Keratinocyte (primary cell): ENCODE data around the gene COMMD2. TPM values are rescaled to one million over a fixed set of nuclear protein-coding genes. Genes with fewer than 3 reads are reported as not detected.

Experiments
- DNase-seq: peaks from one replicate; pipeline ENCODE4 v3.0.0-alpha.2; 2011; ENCODE audit warnings: low read depth, missing footprints, low spot score
- FAIRE-seq: peaks from 2 replicates; lab custom pipeline; 2011; peaks lifted over from hg19 to GRCh38; lab: Jason Lieb, UNC
- H2AFZ ChIP-seq: 2 replicates; pipeline ENCODE4 v1.6.0; 2012; ENCODE audit warnings: low read length, control low read depth, inconsistent platforms; ENCODE audit not compliant: control insufficient read depth
- H3K27ac ChIP-seq: 2 replicates; pipeline ENCODE4 v1.5.1; 2011; ENCODE audit warnings: low read length; ENCODE audit not compliant: control insufficient read depth, insufficient read depth
- H3K27me3 ChIP-seq: 3 replicates; pipeline ENCODE4 v1.6.0; 2011; ENCODE audit warnings: low read length; ENCODE audit not compliant: control insufficient read depth, insufficient read depth; ENCODE audit errors: extremely low read depth
- H3K36me3 ChIP-seq, 2 experiments: 2 replicates in 1 of 2; 3 replicates in 1 of 2; pipeline ENCODE4 v1.5.1; 2011; ENCODE audit warnings: low read length in 2 of 2, mild to moderate bottlenecking in 1 of 2; ENCODE audit not compliant: control insufficient read depth in 2 of 2, insufficient read depth in 2 of 2; ENCODE audit errors: extremely low read depth in 1 of 2
- H3K4me1 ChIP-seq: 3 replicates; pipeline ENCODE4 v1.5.1; 2011; ENCODE audit warnings: low read length; ENCODE audit not compliant: control insufficient read depth, insufficient read depth; ENCODE audit errors: extremely low read depth
- H3K4me2 ChIP-seq: 3 replicates; pipeline ENCODE4 v1.6.0; 2011; ENCODE audit warnings: low read depth, low read length; ENCODE audit not compliant: control insufficient read depth, insufficient read depth; ENCODE audit errors: extremely low read depth
- H3K4me3 ChIP-seq, 3 experiments: fragments of 200-600 bp in 1 of 3; sonication (generic) in 1 of 3; 2 replicates in 2 of 3; 3 replicates in 1 of 3; pipeline ENCODE4 v1.5.1; 2011 to 2016; ENCODE audit warnings: low read length in 3 of 3, mild to moderate bottlenecking in 3 of 3, control low read depth in 2 of 3, inconsistent platforms in 1 of 3, low read depth in 1 of 3, mixed read lengths in 1 of 3, mixed run types in 1 of 3, moderate library complexity in 1 of 3; ENCODE audit not compliant: control insufficient read depth in 2 of 3, insufficient read depth in 2 of 3; ENCODE audit errors: extremely low read depth in 1 of 3
- H3K79me2 ChIP-seq: 2 replicates; pipeline ENCODE4 v1.6.0; 2012; ENCODE audit warnings: low read length; ENCODE audit not compliant: control insufficient read depth, insufficient read depth
- H3K9ac ChIP-seq: 3 replicates; pipeline ENCODE4 v1.6.0; 2011; ENCODE audit warnings: low read length; ENCODE audit not compliant: control insufficient read depth, insufficient read depth; ENCODE audit errors: extremely low read depth
- H3K9me1 ChIP-seq: 3 replicates; pipeline ENCODE4 v1.6.0; 2011; ENCODE audit warnings: low read length; ENCODE audit not compliant: control insufficient read depth, insufficient read depth; ENCODE audit errors: extremely low read depth
- H3K9me3 ChIP-seq: 2 replicates; pipeline ENCODE4 v1.5.1; 2012; ENCODE audit warnings: low read depth, low read length; ENCODE audit not compliant: control insufficient read depth
- H4K20me1 ChIP-seq: 3 replicates; pipeline ENCODE4 v1.6.0; 2011; ENCODE audit warnings: low read length; ENCODE audit not compliant: control insufficient read depth, insufficient read depth; ENCODE audit errors: extremely low read depth
- EZH2 ChIP-seq: IDR thresholded peaks from one replicate; pipeline ENCODE4 v1.6.1; 2012; ENCODE audit warnings: inconsistent platforms, mild to moderate bottlenecking, low read length, moderate library complexity
- dilution Hi-C: fragments of 300-500 bp; cut with MboI; formaldehyde crosslinking; loops from one replicate; pipeline ENCODE4 v1.7.0; 2020; ENCODE audit warnings: low sequenced_read_pairs; ENCODE audit not compliant: extremely low pct_ligation_motif_present
- polyA plus RNA-seq, 5 experiments: library from polyadenylated mRNA; depleted of rRNA in 3 of 5; stranded (reverse) in 3 of 5; stranded (forward) in 1 of 5; unstranded in 1 of 5; fragments of >200 nt; gene quantifications; 1 replicate in 1 of 5; 2 replicates in 3 of 5; 3 replicates in 1 of 5; pipeline versions ENCODE4 v1.2.1 to v1.2.3, GENCODE V29; 2011 to 2012; ENCODE audit warnings: missing spikeins in 2 of 5, low read depth in 1 of 5, low replicate concordance in 1 of 5
- TF ChIP-seq, protein P1 (sequence below), 3 experiments: IDR thresholded peaks in 1 of 3; conservative IDR thresholded peaks in 1 of 3; optimal IDR thresholded peaks in 1 of 3; 2 replicates in 2 of 3; 3 replicates in 1 of 3; pipeline versions ENCODE3 to v1.5.1; 2011; ENCODE audit warnings: low read length in 3 of 3, mild to moderate bottlenecking in 3 of 3, moderate library complexity in 2 of 3, control low read depth in 1 of 3, inconsistent platforms in 1 of 3; ENCODE audit not compliant: insufficient read depth in 2 of 3; ENCODE audit errors: extremely low read depth in 1 of 3

COMMD2 gene
- polyA plus RNA-seq, 1 donor (not counting 4 experiments of a cell fraction or from before 2014, with no cell fraction given), result 51.0 TPM

DNA sequence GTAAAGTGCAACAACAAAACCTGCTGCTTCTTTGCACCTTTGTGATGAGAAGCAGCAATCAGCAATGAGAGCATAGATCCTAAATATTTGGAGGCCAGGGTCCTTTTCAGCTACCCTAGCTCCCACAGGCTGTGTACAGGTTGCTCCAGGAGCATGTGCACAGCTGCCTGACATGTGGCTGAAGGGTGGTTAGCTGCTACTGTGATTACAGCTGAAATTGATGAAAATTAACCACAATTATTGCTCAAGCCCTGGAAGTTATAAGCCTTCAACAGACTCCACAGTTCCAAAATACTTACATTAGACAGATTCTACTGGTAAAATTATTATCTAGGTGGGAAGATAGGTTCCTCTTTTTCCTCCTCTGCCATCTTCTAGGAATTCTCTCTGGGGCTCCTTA lies 28.5 kb downstream of the COMMD2 start:
- peaks cover 4% of the 10 kb centered on the region for H3K4me1 ChIP-seq
- no peaks in the 10 kb centered on the region for H3K36me3 ChIP-seq
- H4K20me1 ChIP-seq, result no peaks in the 10 kb centered on the region
- H3K9ac ChIP-seq, result no peak overlapping the region
- no peaks in the 10 kb centered on the region for H3K9me1 ChIP-seq
- H2AFZ ChIP-seq, result no peak overlapping the region
- H3K4me3 ChIP-seq, result no peak overlapping the region
- DNase-seq (no peak), FAIRE-seq (no peak)
- no peak overlapping the region for H3K27ac ChIP-seq
- dilution Hi-C loops, result no loop called here
- no peak overlapping the region for H3K4me2 ChIP-seq
- TF ChIP-seq EZH2, result no peak
- TF ChIP-seq, protein P1, sequence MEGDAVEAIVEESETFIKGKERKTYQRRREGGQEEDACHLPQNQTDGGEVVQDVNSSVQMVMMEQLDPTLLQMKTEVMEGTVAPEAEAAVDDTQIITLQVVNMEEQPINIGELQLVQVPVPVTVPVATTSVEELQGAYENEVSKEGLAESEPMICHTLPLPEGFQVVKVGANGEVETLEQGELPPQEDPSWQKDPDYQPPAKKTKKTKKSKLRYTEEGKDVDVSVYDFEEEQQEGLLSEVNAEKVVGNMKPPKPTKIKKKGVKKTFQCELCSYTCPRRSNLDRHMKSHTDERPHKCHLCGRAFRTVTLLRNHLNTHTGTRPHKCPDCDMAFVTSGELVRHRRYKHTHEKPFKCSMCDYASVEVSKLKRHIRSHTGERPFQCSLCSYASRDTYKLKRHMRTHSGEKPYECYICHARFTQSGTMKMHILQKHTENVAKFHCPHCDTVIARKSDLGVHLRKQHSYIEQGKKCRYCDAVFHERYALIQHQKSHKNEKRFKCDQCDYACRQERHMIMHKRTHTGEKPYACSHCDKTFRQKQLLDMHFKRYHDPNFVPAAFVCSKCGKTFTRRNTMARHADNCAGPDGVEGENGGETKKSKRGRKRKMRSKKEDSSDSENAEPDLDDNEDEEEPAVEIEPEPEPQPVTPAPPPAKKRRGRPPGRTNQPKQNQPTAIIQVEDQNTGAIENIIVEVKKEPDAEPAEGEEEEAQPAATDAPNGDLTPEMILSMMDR (optimal IDR thresholded peaks at IDR 0.05 in 1 of 3, IDR thresholded peaks at IDR 0.05 in 1 of 3, conservative IDR thresholded peaks at IDR 0.05 in 1 of 3; ENCODE audit: extremely low read depth in 1 of 3, insufficient read depth in 2 of 3, low read length in 3 of 3), result no peak
- H3K79me2 ChIP-seq, result no peaks in the 10 kb centered on the region
- no peaks in the 10 kb centered on the region for H3K9me3 ChIP-seq
- no peaks in the 10 kb centered on the region for H3K27me3 ChIP-seq

- dilution Hi-C loops, result no loop called here
- FAIRE-seq, result no peak
- TF ChIP-seq, protein P1 (optimal IDR thresholded peaks at IDR 0.05 in 1 of 3, IDR thresholded peaks at IDR 0.05 in 1 of 3, conservative IDR thresholded peaks at IDR 0.05 in 1 of 3; ENCODE audit: extremely low read depth in 1 of 3, insufficient read depth in 2 of 3, low read length in 3 of 3), result no peak
- TF ChIP-seq EZH2, result no peak
These were observed 31.4 kb downstream of the COMMD2 start for GRCh38 chr3:149720918-149721317.

More at GRCh38 chr3:149720918-149721317, 31.4 kb downstream of the COMMD2 start:
- H3K4me3 ChIP-seq, result no peak overlapping the region
- H3K9me3 ChIP-seq, result no peaks in the 10 kb centered on the region
- no peaks in the 10 kb centered on the region for H3K27me3 ChIP-seq
- no peak overlapping the region for H3K27ac ChIP-seq
- no peaks in the 10 kb centered on the region for H4K20me1 ChIP-seq
- H3K9me1 ChIP-seq, result no peaks in the 10 kb centered on the region
- H2AFZ ChIP-seq, result no peak overlapping the region
- no peaks in the 10 kb centered on the region for H3K36me3 ChIP-seq
- H3K9ac ChIP-seq, result no peak overlapping the region
- H3K4me2 ChIP-seq, result no peak overlapping the region
- DNase-seq, result no peak
- peaks cover 3% of the 10 kb centered on the region for H3K4me1 ChIP-seq
- H3K79me2 ChIP-seq, result no peaks in the 10 kb centered on the region
